WTC11 (cell line): ENCODE data around the gene CCDC3. TPM values are rescaled to one million over a fixed set of nuclear protein-coding genes. Genes with fewer than 3 reads are reported as not detected.

Source experiments
- ATAC-seq: fragments of 200-7000 bp; cut with Tn5 transposase; 2 replicates; pipeline ENCODE4 v1.10.0; 2021; ENCODE audit warnings: mild to moderate bottlenecking, moderate library complexity
- CTCF ChIA-PET: fragments of 300-600 bp; sonication (Branson Sonifier 250); formaldehyde crosslinking; loops from one replicate; lab custom pipeline; 2021; ENCODE audit warnings: antibody characterized with exemption; lab: Charles Lee
- POLR2A ChIA-PET: fragments of 350-600 bp; sonication (Branson Sonifier 250); formaldehyde crosslinking; loops from one replicate; lab custom pipeline; 2021; ENCODE audit warnings: antibody characterized with exemption; lab: Charles Lee
- DNase-seq: peaks from one replicate; pipeline ENCODE4 v3.0.0; 2021; ENCODE audit warnings: low spot score
- H3K27ac Mint-ChIP-seq: 2 replicates; pipeline ENCODE4 v1.8.0; 2021; ENCODE audit warnings: mixed read lengths
- H3K27me3 Mint-ChIP-seq: 2 replicates; pipeline ENCODE4 v1.8.0; 2021; ENCODE audit warnings: low read depth, mild to moderate bottlenecking, moderate library complexity, mixed read lengths
- H3K36me3 Mint-ChIP-seq: 2 replicates; pipeline ENCODE4 v1.8.0; 2021; ENCODE audit warnings: mixed read lengths
- H3K4me1 Mint-ChIP-seq: 2 replicates; pipeline ENCODE4 v1.8.0; 2022; ENCODE audit warnings: mixed read lengths
- H3K4me3 Mint-ChIP-seq: 2 replicates; pipeline ENCODE4 v1.8.0; 2021; ENCODE audit warnings: mild to moderate bottlenecking, moderate library complexity, mixed read lengths
- H3K9me3 Mint-ChIP-seq: 2 replicates; pipeline ENCODE4 v1.8.0; 2021; ENCODE audit warnings: mixed read lengths
- AFF4 ChIP-seq: sonication (generic); formaldehyde crosslinking; IDR thresholded peaks from 2 replicates; pipeline ENCODE4 v1.8.1; 2023; ENCODE audit warnings: mild to moderate bottlenecking, missing genetic modification reagents, borderline replicate concordance
- ATF3 ChIP-seq: sonication (generic); formaldehyde crosslinking; conservative IDR thresholded peaks from 2 replicates; pipeline ENCODE4 v1.8.1; 2022; ENCODE audit warnings: mild to moderate bottlenecking, missing genetic modification reagents
- CDX4 ChIP-seq: fragments of 250-450 bp; sonication (Bioruptor Pico); IDR thresholded peaks from 2 replicates; pipeline ENCODE4 v1.9.0; 2021; ENCODE audit warnings: moderate library complexity, mild to moderate bottlenecking, inconsistent platforms, borderline replicate concordance
- CREB1 ChIP-seq: sonication (generic); formaldehyde crosslinking; IDR thresholded peaks from 2 replicates; pipeline ENCODE4 v1.8.0; 2023; ENCODE audit warnings: mild to moderate bottlenecking, missing genetic modification reagents
- E2F1 ChIP-seq: sonication (generic); formaldehyde crosslinking; IDR thresholded peaks from 2 replicates; pipeline ENCODE4 v1.8.0; 2022; ENCODE audit warnings: mild to moderate bottlenecking, missing genetic modification reagents
- E2F4 ChIP-seq: sonication (generic); formaldehyde crosslinking; IDR thresholded peaks from 2 replicates; pipeline ENCODE4 v1.8.1; 2022; ENCODE audit warnings: low read depth, mild to moderate bottlenecking, moderate library complexity, missing genetic modification reagents, borderline replicate concordance
- GRHL2 ChIP-seq: fragments of 250-450 bp; sonication (Bioruptor Pico); IDR thresholded peaks from 2 replicates; pipeline ENCODE4 v1.8.0; 2022; ENCODE audit warnings: mild to moderate bottlenecking, moderate library complexity; ENCODE audit not compliant: insufficient replicate concordance, severe bottlenecking
- NFYB ChIP-seq: sonication (generic); formaldehyde crosslinking; conservative IDR thresholded peaks from 2 replicates; pipeline ENCODE4 v1.8.0; 2022; ENCODE audit warnings: low read depth, missing genetic modification reagents
- PRRX2 ChIP-seq: fragments of 250-450 bp; sonication (Bioruptor Pico); IDR thresholded peaks from 2 replicates; pipeline ENCODE4 v1.8.0; 2021; ENCODE audit warnings: mild to moderate bottlenecking
- SMAD4 ChIP-seq: sonication (generic); formaldehyde crosslinking; IDR thresholded peaks from 2 replicates; pipeline ENCODE4 v1.8.0; 2022; ENCODE audit warnings: mild to moderate bottlenecking, missing genetic modification reagents
- SP1 ChIP-seq: sonication (generic); formaldehyde crosslinking; conservative IDR thresholded peaks from 2 replicates; pipeline ENCODE4 v1.8.1; 2022; ENCODE audit warnings: missing genetic modification reagents
- TEAD1 ChIP-seq: sonication (generic); formaldehyde crosslinking; IDR thresholded peaks from 2 replicates; pipeline ENCODE4 v1.8.0; 2022; ENCODE audit warnings: mild to moderate bottlenecking, missing genetic modification reagents
- USF1 ChIP-seq: sonication (generic); formaldehyde crosslinking; IDR thresholded peaks from 2 replicates; pipeline ENCODE4 v1.8.0; 2022; ENCODE audit warnings: mild to moderate bottlenecking, missing genetic modification reagents
- ZBTB21 ChIP-seq: sonication (generic); formaldehyde crosslinking; IDR thresholded peaks from 2 replicates; pipeline ENCODE4 v1.8.1; 2023; ENCODE audit warnings: mild to moderate bottlenecking, missing genetic modification reagents, borderline replicate concordance
- ZNF219 ChIP-seq: sonication (generic); formaldehyde crosslinking; IDR thresholded peaks from 2 replicates; pipeline ENCODE4 v1.8.0; 2023; ENCODE audit warnings: missing genetic modification reagents, mild to moderate bottlenecking, borderline replicate concordance
- total RNA-seq: library from RNA; stranded (reverse); gene quantifications from 3 replicates; pipeline ENCODE4 v1.2.3, GENCODE V29; 2021

CCDC3 gene
- total RNA-seq, 1 experiment from 2014 or later, result 3.5 TPM

GRCh38 chr10:12999849-13000248 is 1.7 kb downstream of the CCDC3 start (continued):
- TF ChIP-seq AFF4 (CRISPR knock-in tag), result no peak
- no peak for TF ChIP-seq CDX4
- no peak for TF ChIP-seq ZNF219 (CRISPR knock-in tag)
- TF ChIP-seq SP1, result no peak
- TF ChIP-seq GRHL2 (CRISPR knock-in tag), result no peak
- no peak for TF ChIP-seq E2F1 (CRISPR knock-in tag)

GRCh38 chr10:12995425-12995861 is 6.1 kb downstream of the CCDC3 start:
- ChIA-PET CTCF (no interaction called here), POLR2A (no interaction called here)
- Mint-ChIP-seq H3K36me3 (no peaks in the 10 kb centered on the region), H3K4me3 (no peak overlapping the region), H3K27ac (no peak overlapping the region), H3K27me3 (peaks cover 20% of the 10 kb centered on the region), H3K9me3 (no peaks in the 10 kb centered on the region), H3K4me1 (0 out of 2 replicates have a peak, but pooled peaks cover under 1% of the 10 kb centered on the region)
- ATAC-seq (no peak), DNase-seq (no peak)
- TF ChIP-seq PRRX2, result no peak
- TF ChIP-seq E2F4 (CRISPR knock-in tag), result no peak

GRCh38 chr10:12993595-12993994 is 7.9 kb downstream of the CCDC3 start:
- H3K4me1 Mint-ChIP-seq, result no peaks in the 10 kb centered on the region
- H3K27me3 Mint-ChIP-seq, result peaks cover 4% of the 10 kb centered on the region
- ChIA-PET POLR2A (no interaction called here), CTCF (no interaction called here)
- TF ChIP-seq NFYB (CRISPR knock-in tag) (no peak), ZBTB21 (no peak), TEAD1 (CRISPR knock-in tag) (no peak), CREB1 (CRISPR knock-in tag) (no peak), USF1 (CRISPR knock-in tag) (no peak), ATF3 (CRISPR knock-in tag) (no peak), E2F1 (CRISPR knock-in tag) (no peak), SMAD4 (CRISPR knock-in tag) (no peak)
- ATAC-seq (no peak), DNase-seq (no peak)
- no peak overlapping the region for H3K4me3 Mint-ChIP-seq
- no peaks in the 10 kb centered on the region for H3K36me3 Mint-ChIP-seq
- no peak overlapping the region for H3K27ac Mint-ChIP-seq
- H3K9me3 Mint-ChIP-seq, result no peaks in the 10 kb centered on the region
